Activated CD4-positive, alpha-beta T cell treated with anti-CD3 and anti-CD28 coated beads, Interleukin-2, amount 10 ng/mL, durations not matched to agents 24 days and 14 days (primary cell): Measurements from ENCODE around the gene TNNT3. TPM values are rescaled to one million over a fixed set of nuclear protein-coding genes. Genes with fewer than 3 reads are reported as not detected.

Source experiments
- total RNA-seq: library from RNA; stranded (reverse); gene quantifications from 2 replicates; pipeline ENCODE4 v1.2.3, GENCODE V29; 2022

TNNT3 gene
- total RNA-seq, 1 donor from 2014 or later = 1.2 TPM

Other genes starting within 250 kb of the TNNT3 start
- not detected in 2 replicates for gene KRTAP5-6, start 222.5 kb upstream of the TNNT3 start, total RNA-seq
- gene IFITM10, start 169.1 kb upstream of the TNNT3 start, total RNA-seq = 0.12 and 0.14 TPM in 2 replicates
- gene CTSD, start 155.8 kb upstream of the TNNT3 start, total RNA-seq = 59.8 and 66.1 TPM in 2 replicates
- not detected in 2 replicates for gene SYT8, start 84.7 kb upstream of the TNNT3 start, total RNA-seq
- not detected in 2 replicates for gene TNNI2, start 80.7 kb upstream of the TNNT3 start, total RNA-seq
- 303 and 322 TPM in 2 replicates for gene LSP1, start 66.6 kb upstream of the TNNT3 start, total RNA-seq
- not detected in 2 replicates for gene PRR33, start 27.8 kb upstream of the TNNT3 start, total RNA-seq
- 77.1 and 78.1 TPM in 2 replicates for gene MRPL23, start 27.6 kb downstream of the TNNT3 start, total RNA-seq
- gene H19, start 78.1 kb downstream of the TNNT3 start, total RNA-seq = not detected in 2 replicates
- 0.45 and 1.1 TPM in 2 replicates for gene IGF2, start 219.7 kb downstream of the TNNT3 start, total RNA-seq
- not detected in 2 replicates for gene INS, start 241.5 kb downstream of the TNNT3 start, total RNA-seq